ENCODE data around the gene PHF1.

DNA sequence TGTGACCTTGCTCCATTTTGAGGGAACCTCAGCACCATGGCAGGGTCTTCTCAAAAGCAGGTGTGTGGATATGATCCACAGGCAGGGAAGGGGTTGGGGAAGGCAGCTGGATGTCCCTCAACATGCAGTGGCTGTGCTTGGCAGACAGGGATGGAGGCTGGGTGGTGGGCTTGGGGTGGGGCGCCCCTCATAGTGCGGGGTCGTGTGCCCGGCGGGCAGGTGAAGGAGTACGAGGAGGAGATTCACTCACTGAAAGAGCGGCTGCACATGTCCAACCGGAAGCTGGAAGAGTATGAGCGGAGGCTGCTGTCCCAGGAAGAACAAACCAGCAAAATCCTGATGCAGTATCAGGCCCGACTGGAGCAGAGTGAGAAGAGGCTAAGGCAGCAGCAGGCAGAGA lies 35.5 kb downstream of the PHF1 start:
- TF ChIP-seq, protein P1, sequence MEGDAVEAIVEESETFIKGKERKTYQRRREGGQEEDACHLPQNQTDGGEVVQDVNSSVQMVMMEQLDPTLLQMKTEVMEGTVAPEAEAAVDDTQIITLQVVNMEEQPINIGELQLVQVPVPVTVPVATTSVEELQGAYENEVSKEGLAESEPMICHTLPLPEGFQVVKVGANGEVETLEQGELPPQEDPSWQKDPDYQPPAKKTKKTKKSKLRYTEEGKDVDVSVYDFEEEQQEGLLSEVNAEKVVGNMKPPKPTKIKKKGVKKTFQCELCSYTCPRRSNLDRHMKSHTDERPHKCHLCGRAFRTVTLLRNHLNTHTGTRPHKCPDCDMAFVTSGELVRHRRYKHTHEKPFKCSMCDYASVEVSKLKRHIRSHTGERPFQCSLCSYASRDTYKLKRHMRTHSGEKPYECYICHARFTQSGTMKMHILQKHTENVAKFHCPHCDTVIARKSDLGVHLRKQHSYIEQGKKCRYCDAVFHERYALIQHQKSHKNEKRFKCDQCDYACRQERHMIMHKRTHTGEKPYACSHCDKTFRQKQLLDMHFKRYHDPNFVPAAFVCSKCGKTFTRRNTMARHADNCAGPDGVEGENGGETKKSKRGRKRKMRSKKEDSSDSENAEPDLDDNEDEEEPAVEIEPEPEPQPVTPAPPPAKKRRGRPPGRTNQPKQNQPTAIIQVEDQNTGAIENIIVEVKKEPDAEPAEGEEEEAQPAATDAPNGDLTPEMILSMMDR (IDR thresholded peaks at IDR 0.05), result no peak
- TF ChIP-seq POLR2A (IDR thresholded peaks at IDR 0.05), result no peak
- TF ChIP-seq EP300 (IDR thresholded peaks at IDR 0.05), result no peak
